ENCODE results near the gene TPCN1. TPM values are rescaled to one million over a fixed set of nuclear protein-coding genes. Genes with fewer than 3 reads are reported as not detected.

Gene TPCN1
- total RNA-seq, 1 donor from 2014 or later = 55.6 TPM

DNA sequence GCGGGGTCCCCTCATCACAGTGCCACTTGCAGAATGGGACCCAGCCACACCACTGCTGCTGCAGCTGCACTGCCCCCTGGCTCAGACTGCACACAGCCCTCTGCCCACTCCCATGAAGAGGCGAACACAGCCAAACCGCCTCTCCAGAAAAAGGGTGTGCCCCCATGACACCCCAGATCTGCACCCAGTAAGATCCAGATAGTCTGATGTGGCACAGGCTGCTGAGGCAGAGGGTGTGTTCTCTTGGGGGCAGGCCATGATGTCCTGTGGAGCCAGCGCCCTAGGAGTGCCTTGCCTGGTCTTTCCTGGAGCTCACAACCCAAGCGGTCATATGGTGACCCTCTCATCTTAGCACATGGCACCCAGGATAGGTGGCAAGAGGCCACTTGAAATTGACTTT lies 69.2 kb downstream of the TPCN1 start:
- no peak overlapping the region for H3K27ac Mint-ChIP-seq
- H3K36me3 Mint-ChIP-seq = peaks cover 11% of the 10 kb centered on the region
- no peak for DNase-seq (ENCODE audit: extremely low spot score, unreplicated experiment)
- TF ChIP-seq, protein P1, sequence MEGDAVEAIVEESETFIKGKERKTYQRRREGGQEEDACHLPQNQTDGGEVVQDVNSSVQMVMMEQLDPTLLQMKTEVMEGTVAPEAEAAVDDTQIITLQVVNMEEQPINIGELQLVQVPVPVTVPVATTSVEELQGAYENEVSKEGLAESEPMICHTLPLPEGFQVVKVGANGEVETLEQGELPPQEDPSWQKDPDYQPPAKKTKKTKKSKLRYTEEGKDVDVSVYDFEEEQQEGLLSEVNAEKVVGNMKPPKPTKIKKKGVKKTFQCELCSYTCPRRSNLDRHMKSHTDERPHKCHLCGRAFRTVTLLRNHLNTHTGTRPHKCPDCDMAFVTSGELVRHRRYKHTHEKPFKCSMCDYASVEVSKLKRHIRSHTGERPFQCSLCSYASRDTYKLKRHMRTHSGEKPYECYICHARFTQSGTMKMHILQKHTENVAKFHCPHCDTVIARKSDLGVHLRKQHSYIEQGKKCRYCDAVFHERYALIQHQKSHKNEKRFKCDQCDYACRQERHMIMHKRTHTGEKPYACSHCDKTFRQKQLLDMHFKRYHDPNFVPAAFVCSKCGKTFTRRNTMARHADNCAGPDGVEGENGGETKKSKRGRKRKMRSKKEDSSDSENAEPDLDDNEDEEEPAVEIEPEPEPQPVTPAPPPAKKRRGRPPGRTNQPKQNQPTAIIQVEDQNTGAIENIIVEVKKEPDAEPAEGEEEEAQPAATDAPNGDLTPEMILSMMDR (conservative IDR thresholded peaks at IDR 0.05) = no peak
- H3K4me3 Mint-ChIP-seq = no peak overlapping the region
- peaks cover 6% of the 10 kb centered on the region for H3K4me1 Mint-ChIP-seq (ENCODE audit: unreplicated experiment)
- H3K27me3 Mint-ChIP-seq = no peaks in the 10 kb centered on the region
- no peaks in the 10 kb centered on the region for H3K9me3 Mint-ChIP-seq

DNA sequence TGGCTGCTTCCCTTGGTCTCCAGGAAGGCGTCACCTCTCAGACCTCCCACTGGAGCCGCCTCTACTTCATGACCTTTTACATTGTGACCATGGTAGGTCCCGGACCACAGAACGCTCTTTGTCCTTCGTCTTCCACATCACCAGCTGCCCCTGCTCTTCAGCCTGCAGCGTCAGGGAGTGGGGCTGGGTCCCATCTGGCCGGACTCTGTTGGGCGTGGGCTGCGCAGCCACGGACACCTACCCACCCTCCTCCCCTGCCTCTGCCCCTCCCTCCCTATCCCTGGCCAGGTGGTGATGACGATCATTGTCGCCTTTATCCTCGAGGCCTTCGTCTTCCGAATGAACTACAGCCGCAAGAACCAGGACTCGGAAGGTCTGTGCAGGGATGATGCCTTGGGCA lies 70.3 kb downstream of the TPCN1 start:
- Mint-ChIP-seq H3K4me3 (no peak overlapping the region), H3K27ac (no peak overlapping the region), H3K4me1 (ENCODE audit: unreplicated experiment) (no peaks in the 10 kb centered on the region), H3K27me3 (no peaks in the 10 kb centered on the region), H3K36me3 (peaks cover 5% of the 10 kb centered on the region), H3K9me3 (no peaks in the 10 kb centered on the region)
- no peak for DNase-seq (ENCODE audit: extremely low spot score, unreplicated experiment)
- TF ChIP-seq, protein P1 (conservative IDR thresholded peaks at IDR 0.05) = no peak

DNA sequence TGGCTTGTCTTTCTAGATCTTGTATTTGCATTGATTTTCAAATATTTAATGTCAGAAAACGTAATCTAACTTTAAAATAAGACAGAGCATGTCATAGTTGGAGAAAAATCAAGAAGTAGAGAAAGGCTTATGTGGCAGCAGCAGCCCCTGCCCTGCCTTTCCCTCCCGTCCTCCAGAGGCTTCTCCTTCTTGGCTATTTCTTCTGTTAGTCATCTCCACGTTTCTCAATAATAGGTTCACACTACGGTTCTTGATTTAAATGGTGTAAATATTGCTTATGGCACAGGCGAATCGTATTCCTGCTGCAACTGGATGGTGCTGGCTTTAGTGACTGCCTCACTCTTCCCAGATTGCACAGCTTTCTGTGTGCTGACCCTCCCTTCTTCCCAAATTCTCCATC lies 70.8 kb downstream of the TPCN1 start:
- no peak for DNase-seq (ENCODE audit: extremely low spot score, unreplicated experiment)
- H3K27ac Mint-ChIP-seq = no peak overlapping the region

DNA sequence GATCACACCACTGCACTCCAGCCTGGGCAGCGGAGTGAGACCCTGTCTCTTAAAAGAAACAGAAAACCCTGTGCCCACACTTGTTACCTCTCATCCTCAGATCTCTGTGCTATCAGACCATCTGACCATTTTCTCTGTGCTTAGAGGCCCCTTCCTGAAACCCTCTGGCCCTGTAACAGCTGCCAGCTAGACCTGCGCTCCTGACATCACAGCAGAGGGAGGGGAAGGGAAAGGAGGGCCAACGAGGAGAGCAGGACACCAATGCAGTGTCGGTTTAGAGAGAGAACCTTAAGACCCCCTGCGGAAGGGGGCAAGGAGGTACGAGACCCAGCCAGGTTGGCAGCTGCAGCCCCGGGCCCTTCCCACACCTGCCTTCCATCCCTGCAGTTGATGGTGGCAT lies 71.3 kb downstream of the TPCN1 start:
- Mint-ChIP-seq H3K36me3 (peaks cover 5% of the 10 kb centered on the region), H3K9me3 (no peaks in the 10 kb centered on the region), H3K27me3 (no peaks in the 10 kb centered on the region), H3K27ac (no peak overlapping the region), H3K4me3 (no peak overlapping the region), H3K4me1 (ENCODE audit: unreplicated experiment) (no peaks in the 10 kb centered on the region)
- no peak for DNase-seq (ENCODE audit: extremely low spot score, unreplicated experiment)
- TF ChIP-seq, protein P1 (conservative IDR thresholded peaks at IDR 0.05) = no peak

More for the DNA sequence above, 70.8 kb downstream of the TPCN1 start:
- Mint-ChIP-seq H3K36me3 (peaks cover 5% of the 10 kb centered on the region), H3K9me3 (no peaks in the 10 kb centered on the region), H3K4me3 (no peak overlapping the region), H3K4me1 (ENCODE audit: unreplicated experiment) (no peaks in the 10 kb centered on the region), H3K27me3 (no peaks in the 10 kb centered on the region)
- TF ChIP-seq, protein P1 (conservative IDR thresholded peaks at IDR 0.05) = no peak

DNA sequence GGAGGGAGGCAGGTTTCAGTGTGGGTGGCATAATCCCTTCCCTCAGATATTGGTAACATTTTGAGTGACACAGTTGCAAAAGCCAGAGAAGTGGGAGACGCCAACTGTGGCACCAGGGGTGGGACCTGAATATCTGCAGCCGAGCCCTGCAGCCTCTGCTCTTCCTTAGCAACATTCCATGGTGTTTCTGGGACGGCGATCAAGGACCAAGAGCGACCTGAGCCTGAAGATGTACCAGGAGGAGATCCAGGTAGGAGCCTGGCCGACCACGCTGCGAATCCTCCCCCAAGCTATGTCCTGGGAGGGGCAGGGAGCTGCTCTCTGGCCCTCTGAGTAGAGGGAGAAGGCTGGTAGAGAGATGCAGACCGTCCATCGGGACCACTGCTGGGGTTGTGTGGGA lies 71.8 kb downstream of the TPCN1 start:
- TF ChIP-seq, protein P1 (conservative IDR thresholded peaks at IDR 0.05) = no peak
- no peak overlapping the region for H3K27ac Mint-ChIP-seq
- H3K4me1 Mint-ChIP-seq (ENCODE audit: unreplicated experiment) = no peaks in the 10 kb centered on the region
- H3K9me3 Mint-ChIP-seq = no peaks in the 10 kb centered on the region
- H3K4me3 Mint-ChIP-seq = no peak overlapping the region
- H3K27me3 Mint-ChIP-seq = no peaks in the 10 kb centered on the region
- H3K36me3 Mint-ChIP-seq = peaks cover 5% of the 10 kb centered on the region
- DNase-seq (ENCODE audit: extremely low spot score, unreplicated experiment) = no peak

Measured in type B pancreatic cell (in vitro differentiated cells).